CD4-positive, alpha-beta T cell treated with Interleukin-10 for 1 hour (primary cell): ENCODE results near the gene IFNA21.
"Not testable (repeated sequence)": the region's sequence is repeated elsewhere in the genome, so short reads cannot be mapped to it uniquely, and the experiment has no call there.

Source experiments
- DNase-seq: peaks from one replicate; pipeline ENCODE4 v3.0.0-alpha.2; 2020

IFNA21 gene

GRCh38 chr9:21166560-21166959 lies at the start of gene IFNA21:
IFNA21 (minus strand) TSS chr9:21166660; CDS start chr9:21166612, 48 bp downstream.
- DNase-seq: not testable (repeated sequence)

- not testable (repeated sequence) for DNase-seq
Observed at GRCh38 chr9:21213411-21214326, 47.2 kb upstream of the IFNA21 start.

DNA sequence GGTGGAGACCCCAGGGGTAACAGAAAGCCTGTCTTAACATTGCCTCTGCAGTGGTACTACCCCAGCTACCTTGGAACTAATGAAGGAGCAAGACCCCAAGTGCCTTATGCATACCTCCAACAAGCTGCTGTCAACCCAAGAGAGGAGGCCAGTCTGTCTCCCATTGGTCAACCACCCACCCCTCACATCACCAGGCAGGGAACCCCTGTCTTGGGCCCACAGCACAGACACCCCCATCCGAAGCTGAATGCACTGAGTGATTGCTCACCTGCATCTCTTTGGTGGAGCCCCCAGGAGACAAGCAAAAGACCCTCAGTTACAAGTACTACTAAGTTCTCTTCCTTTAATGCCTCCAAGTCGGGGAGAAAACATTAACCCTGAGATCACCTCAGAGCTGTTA lies 45.7 kb upstream of the IFNA21 start:
- not testable (repeated sequence) for DNase-seq

DNA sequence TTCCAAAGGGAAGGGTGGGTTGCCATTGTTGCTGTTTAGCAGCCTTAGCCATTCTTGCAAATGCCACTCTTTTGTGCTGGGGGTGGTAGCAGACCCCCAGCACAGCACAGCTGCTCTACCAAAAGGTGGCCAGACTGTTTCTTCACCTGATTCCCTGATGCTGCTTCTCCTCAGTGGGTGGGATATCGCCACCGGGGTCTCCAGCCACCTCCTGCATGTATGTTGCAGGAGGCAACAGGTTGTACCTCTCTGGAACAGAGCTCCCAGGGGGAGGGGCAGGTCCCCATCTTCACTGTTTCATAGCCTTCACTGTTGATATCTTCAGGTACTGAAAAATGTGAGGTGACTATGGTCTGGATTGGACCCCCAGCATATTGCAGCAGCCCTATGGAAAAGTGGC lies 44.3 kb upstream of the IFNA21 start:
- DNase-seq: not testable (repeated sequence)

- no peak for DNase-seq
Observed at GRCh38 chr9:21210311-21210710, 43.9 kb upstream of the IFNA21 start.

- DNase-seq: not testable (repeated sequence)
Observed at GRCh38 chr9:21207043-21207442, 40.6 kb upstream of the IFNA21 start, which contains the start of gene IFNA10. IFNA10 (minus strand) TSS chr9:21207143; CDS start chr9:21207097, 46 bp downstream.

- DNase-seq: no peak
Observed at GRCh38 chr9:21205204-21205603, 38.7 kb upstream of the IFNA21 start.

GRCh38 chr9:21202105-21202504 lies 35.6 kb upstream of the IFNA21 start, which contains the start of gene IFNA7:
IFNA7 (minus strand) TSS chr9:21202205; CDS start chr9:21202165, 40 bp downstream.
- not testable (repeated sequence) for DNase-seq

DNA sequence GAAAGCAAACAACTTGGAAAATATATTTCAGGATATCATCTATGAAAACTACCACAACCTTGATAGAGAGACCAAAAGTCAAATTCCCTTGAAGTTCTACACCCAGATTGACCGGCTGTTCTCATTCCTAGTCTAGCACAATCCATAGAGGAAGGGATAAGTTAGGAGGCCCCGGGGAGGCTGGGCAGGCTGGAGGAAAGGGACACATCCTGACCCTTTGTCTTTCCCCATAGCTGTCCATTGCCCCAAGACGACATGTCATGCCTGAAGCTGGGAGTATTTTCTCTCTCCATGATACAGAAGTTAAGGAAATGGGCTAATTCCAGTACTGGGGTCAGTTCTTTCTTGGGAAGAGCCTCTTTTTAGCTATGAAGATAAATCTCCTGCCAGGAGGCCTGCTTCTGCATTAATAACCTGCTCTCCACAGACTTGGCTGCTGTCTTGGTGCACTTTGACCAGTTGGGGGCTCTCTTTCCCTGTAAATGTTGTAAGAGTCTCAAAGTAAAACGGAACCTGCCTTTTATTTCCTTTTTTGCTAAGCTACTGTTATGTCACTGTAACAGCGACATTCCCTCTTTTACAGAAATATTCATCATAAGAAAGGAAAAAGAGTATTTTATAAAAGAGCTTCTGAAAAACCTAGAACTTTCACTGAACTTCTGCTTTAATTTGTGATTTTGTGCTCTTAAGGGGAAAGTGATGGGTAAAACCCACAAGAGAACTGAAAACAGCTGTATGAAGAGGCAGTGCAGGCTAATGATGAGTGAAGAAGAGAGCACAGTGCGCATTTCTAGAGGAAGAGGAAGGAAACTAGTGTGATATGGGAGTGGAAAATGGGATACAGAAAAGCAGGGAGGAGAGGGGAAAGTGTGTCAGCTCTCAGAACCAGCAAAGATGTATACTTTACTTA lies 28.7 kb upstream of the IFNA21 start:
- DNase-seq: peak; percentile 70

DNA sequence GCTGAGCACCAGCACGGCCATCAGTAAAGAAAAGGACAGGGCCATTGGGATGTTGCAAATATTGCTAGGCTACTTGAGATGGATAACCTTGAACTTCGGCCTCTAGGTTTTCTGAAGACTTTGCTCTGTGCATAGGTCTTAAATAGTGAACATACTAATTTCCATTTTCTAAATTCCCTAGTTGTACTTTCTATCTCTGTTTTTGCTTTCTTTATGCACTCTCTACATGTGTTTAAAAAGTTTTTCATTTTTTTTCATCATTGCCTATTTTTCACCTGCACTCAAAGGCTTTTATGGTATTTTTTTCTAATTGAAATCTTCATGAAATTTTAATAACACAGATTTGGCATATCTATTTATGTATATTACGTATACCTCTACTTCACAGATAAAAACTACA lies 21.0 kb upstream of the IFNA21 start, which contains the start of gene IFNA4:
IFNA4 (minus strand) TSS at position 101 of the 400 bp plus-strand sequence; CDS start at position 45, 56 bp downstream.
- not testable (repeated sequence) for DNase-seq

DNA sequence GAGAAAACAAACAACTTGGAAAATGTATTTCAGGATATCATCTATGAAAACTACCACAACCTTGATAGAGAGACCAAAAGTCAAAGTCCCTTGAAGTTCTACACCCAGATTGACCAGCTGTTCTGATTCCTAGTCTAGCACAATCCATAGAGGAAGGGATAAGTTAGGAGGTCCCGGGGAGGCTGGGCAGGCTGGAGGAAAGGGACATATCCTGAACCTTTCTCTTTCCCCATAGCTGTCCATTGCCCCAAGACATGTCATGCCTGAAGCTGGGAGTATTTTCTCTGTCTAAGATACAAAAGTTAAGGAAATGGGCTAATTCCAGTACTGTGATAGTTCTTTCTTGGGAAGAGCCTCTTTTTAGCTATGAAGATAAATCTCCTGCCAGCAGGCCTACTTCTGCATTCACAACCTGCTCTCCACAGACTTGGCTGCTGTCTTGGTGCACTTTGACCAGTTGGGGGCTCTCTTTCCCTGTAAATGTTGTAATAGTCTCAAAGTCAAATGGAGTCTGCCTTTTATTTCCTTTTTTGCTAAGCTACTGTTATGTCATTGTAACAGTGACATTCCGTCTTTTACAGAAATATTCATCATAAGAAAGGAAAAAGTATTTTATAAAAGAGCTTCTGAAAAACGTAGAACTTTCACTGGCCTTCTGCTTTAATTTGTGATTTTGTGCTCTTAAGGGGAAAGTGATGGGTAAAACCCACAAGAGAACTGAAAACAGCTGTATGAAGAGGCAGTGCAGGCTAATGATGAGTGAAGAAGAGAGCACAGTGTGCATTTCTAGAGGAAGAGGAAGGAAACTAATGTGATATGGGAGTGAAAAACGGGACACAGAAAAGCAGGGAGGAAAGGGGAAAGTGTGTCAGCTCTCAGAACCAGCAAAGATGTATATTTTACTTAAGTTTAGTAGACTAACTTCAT lies 16.6 kb upstream of the IFNA21 start:
- peak; percentile 58 for DNase-seq

DNA sequence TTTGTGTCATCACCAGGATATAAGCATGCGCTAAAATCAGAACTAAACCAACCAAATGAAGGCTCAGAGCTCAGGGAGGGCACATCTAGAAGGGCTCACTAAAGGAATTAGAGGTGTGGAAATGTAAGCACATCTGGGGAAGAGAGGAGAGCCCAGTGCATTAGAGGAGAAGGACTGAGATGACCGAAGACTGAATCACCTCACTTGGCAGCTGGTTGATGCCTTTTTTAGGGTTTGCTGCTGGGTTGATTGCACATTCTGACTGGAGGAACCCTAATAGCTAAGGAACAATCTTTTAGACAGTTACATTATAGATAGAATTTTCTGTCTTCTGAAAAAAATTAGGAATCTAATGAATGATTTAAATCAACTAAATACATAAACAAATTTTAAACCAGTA lies 8.2 kb upstream of the IFNA21 start:
- DNase-seq: no peak

GRCh38 chr9:21172156-21172555 lies 5.7 kb upstream of the IFNA21 start:
- no peak for DNase-seq

- no peak for DNase-seq
Observed at GRCh38 chr9:21171351-21171750, 4.9 kb upstream of the IFNA21 start.

- no peak for DNase-seq
Observed at GRCh38 chr9:21165516-21165915, 944 bp downstream of the IFNA21 start.

DNA sequence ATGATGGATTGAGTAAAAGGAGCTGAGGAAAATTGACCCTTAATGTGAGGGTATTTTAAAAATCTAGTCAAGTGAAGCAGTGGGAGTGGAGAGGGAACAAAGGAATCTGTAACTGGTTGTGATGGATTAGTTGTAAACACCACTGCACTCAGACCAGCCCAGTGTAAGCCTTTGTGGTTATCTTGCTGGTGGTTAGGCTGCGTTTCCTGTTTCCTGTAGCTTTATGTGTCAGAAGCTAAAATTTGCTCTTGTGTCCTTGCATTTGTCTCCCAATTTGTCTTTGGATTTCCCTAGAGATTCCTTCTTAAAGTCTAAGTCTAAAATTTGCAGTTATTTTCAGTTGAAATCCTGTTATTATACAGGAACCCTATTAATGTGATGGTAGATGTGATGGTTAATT lies 6.3 kb downstream of the IFNA21 start:
- peak; percentile 60 for DNase-seq

GRCh38 chr9:21155501-21155900 lies 11.0 kb downstream of the IFNA21 start:
- DNase-seq: no peak

- peak; percentile 37 for DNase-seq
Observed at GRCh38 chr9:21154018-21154608, 12.3 kb downstream of the IFNA21 start.

DNA sequence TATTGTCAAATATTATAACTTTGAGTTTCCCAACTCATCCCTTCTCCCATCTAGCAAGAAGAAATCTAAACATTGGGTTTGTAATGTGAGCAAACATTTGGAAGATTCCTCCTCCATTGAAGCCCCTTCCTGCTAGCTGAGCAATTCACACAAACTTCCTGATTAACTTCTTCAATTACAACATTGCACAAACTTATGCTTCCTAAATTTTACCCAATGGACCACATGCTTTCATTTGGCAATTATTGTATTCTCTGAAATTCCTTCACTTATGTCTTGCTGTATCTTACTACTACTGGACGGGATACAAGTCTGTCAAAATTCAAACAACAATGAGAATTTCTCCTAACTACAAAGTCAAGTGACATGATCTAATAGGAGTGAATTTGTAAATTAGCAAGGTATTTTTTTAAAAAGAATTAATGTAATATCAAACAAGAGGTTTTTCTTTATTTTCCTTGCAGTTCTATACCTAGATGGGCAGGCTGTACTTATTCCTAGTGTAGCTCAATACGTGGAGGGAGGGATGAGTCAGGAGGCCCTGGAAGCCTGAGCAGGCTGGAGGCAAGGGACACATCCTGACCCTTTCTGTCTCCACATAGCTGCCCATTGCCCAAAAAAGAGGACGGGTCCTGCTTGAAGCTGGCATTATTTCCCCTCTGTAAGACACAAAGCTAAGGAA lies 13.0 kb downstream of the IFNA21 start:
- no peak for DNase-seq

- DNase-seq: no peak
Observed at GRCh38 chr9:21144603-21145002, 21.9 kb downstream of the IFNA21 start.

DNA sequence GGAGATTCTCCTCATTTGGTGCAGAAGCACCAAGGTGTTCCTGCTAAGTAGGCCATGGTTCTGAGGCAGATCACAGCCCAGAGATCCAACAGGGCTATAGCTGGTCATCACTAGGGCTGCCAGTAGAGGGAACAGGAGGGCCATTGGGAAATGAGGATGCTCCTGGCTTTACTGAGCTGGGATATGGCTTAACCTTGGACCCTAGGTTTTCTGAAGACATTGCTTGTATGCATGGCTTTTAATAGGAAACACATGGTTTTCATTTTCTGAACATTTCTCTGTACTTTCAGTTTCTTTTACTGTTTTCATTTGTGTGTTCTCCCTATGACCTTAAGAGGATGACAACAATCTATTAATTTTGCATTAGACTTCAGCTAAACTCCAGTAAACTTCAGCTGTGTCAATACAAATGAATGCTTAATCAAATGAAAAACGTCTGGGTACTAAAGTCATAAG lies 25.0 kb downstream of the IFNA21 start, which contains the start of gene IFNW1:
IFNW1 (minus strand) TSS at position 406 of the 456 bp plus-strand sequence; CDS start at position 144, 262 bp downstream.
- DNase-seq: no peak
